CD14-positive monocyte (primary cell): ENCODE measurements around the gene ACOT7. TPM values are rescaled to one million over a fixed set of nuclear protein-coding genes. Genes with fewer than 3 reads are reported as not detected.

Source experiments
- DNase-seq, 3 donors: peaks; one replicate each; pipeline ENCODE4 v3.0.0-alpha.2; 2011 to 2022
- H2AFZ ChIP-seq: 2 replicates; pipeline ENCODE4 v1.6.0; 2012; ENCODE audit warnings: mild to moderate bottlenecking, low read depth, low read length, inconsistent platforms; ENCODE audit not compliant: insufficient read depth, poor library complexity, severe bottlenecking
- H3K27ac ChIP-seq, 2 donors: 1 replicate in 1 of 2; 2 replicates in 1 of 2; pipeline ENCODE4 v1.5.1; 2012 to 2013; ENCODE audit warnings: low read length in 2 of 2, control low read depth in 1 of 2, inconsistent platforms in 1 of 2, low read depth in 1 of 2, mild to moderate bottlenecking in 1 of 2
- H3K27me3 ChIP-seq, 2 donors: one replicate each; pipeline versions ENCODE4 v1.6.0 to v1.6.1; 2011 to 2013; ENCODE audit warnings: low read length in 2 of 2; ENCODE audit not compliant: control insufficient read depth in 2 of 2, insufficient read depth in 2 of 2
- H3K36me3 ChIP-seq, 2 donors: replicated peaks in 1 of 2; 1 replicate in 1 of 2; 2 replicates in 1 of 2; pipeline versions ENCODE4 v1.5.1 to v1.6.1; 2012 to 2013; ENCODE audit warnings: low read length in 2 of 2, control low read depth in 1 of 2, inconsistent platforms in 1 of 2, mild to moderate bottlenecking in 1 of 2; ENCODE audit not compliant: insufficient read depth in 2 of 2, control insufficient read depth in 1 of 2
- H3K4me1 ChIP-seq, 2 donors: 1 replicate in 1 of 2; 2 replicates in 1 of 2; pipeline versions ENCODE4 v1.5.1 to v1.6.1; 2012 to 2013; ENCODE audit warnings: low read length in 2 of 2, control low read depth in 1 of 2, inconsistent platforms in 1 of 2, mild to moderate bottlenecking in 1 of 2, moderate library complexity in 1 of 2; ENCODE audit not compliant: insufficient read depth in 2 of 2, control insufficient read depth in 1 of 2
- H3K4me2 ChIP-seq: replicated peaks from 2 replicates; pipeline ENCODE3; 2012; ENCODE audit warnings: low read length, moderate library complexity, mild to moderate bottlenecking; ENCODE audit not compliant: poor library complexity, severe bottlenecking; ENCODE audit errors: extremely low read depth
- H3K4me3 ChIP-seq, 3 experiments: fragments of 200-600 bp in 1 of 3; sonication (generic) in 1 of 3; replicated peaks in 1 of 3; 1 replicate in 2 of 3; 2 replicates in 1 of 3; pipeline ENCODE4 v1.5.1; 2011 to 2013; ENCODE audit warnings: low read length in 3 of 3, mild to moderate bottlenecking in 3 of 3, control low read depth in 2 of 3, low read depth in 2 of 3, inconsistent platforms in 1 of 3, moderate library complexity in 1 of 3
- H3K79me2 ChIP-seq: 2 replicates; pipeline ENCODE4 v1.6.0; 2012; ENCODE audit warnings: mild to moderate bottlenecking, control low read depth, inconsistent platforms, low read length, moderate library complexity; ENCODE audit not compliant: insufficient read depth
- H3K9ac ChIP-seq: 2 replicates; pipeline ENCODE4 v1.6.0; 2017; ENCODE audit warnings: low read length, mild to moderate bottlenecking; ENCODE audit not compliant: insufficient read depth, poor library complexity, severe bottlenecking
- H3K9me3 ChIP-seq, 2 donors: replicated peaks in 1 of 2; 1 replicate in 1 of 2; 2 replicates in 1 of 2; pipeline versions ENCODE4 v1.5.1 to v1.6.1; 2012 to 2013; ENCODE audit warnings: low read length in 2 of 2, control low read depth in 1 of 2; ENCODE audit not compliant: control insufficient read depth in 1 of 2, insufficient read depth in 1 of 2
- H4K20me1 ChIP-seq: 2 replicates; pipeline ENCODE4 v1.6.0; 2012; ENCODE audit warnings: mild to moderate bottlenecking, low read length, control low read depth, moderate library complexity; ENCODE audit not compliant: insufficient read depth
- H3K27ac Mint-ChIP-seq, 7 donors: one replicate each; pipeline ENCODE4 v1.8.0; 2020; ENCODE audit warnings: mild to moderate bottlenecking in 7 of 7, mixed read lengths in 7 of 7, moderate library complexity in 6 of 7, inconsistent platforms in 2 of 7
- H3K27me3 Mint-ChIP-seq, 3 donors: one replicate each; pipeline ENCODE4 v1.8.0; 2021 to 2022; ENCODE audit warnings: low read depth in 3 of 3, mild to moderate bottlenecking in 3 of 3, mixed read lengths in 3 of 3, moderate library complexity in 3 of 3, inconsistent platforms in 1 of 3
- H3K36me3 Mint-ChIP-seq, 2 donors: one replicate each; pipeline ENCODE4 v1.8.0; 2020; ENCODE audit warnings: mixed read lengths in 2 of 2, inconsistent platforms in 1 of 2, mild to moderate bottlenecking in 1 of 2
- H3K4me1 Mint-ChIP-seq: one replicate; pipeline ENCODE4 v1.8.0; 2020; ENCODE audit warnings: mild to moderate bottlenecking, mixed read lengths
- H3K4me3 Mint-ChIP-seq, 2 donors: one replicate each; pipeline ENCODE4 v1.8.0; 2020; ENCODE audit warnings: mild to moderate bottlenecking in 2 of 2, mixed read lengths in 2 of 2, moderate library complexity in 1 of 2
- H3K9me3 Mint-ChIP-seq, 7 donors: one replicate each; pipeline ENCODE4 v1.8.0; 2020 to 2022; ENCODE audit warnings: mixed read lengths in 7 of 7, mild to moderate bottlenecking in 6 of 7, moderate library complexity in 6 of 7, inconsistent platforms in 2 of 7
- CTCF ChIP-seq: fragments of 200-600 bp; IDR thresholded peaks from one replicate; pipeline ENCODE4 v1.8.0; 2022; ENCODE audit warnings: antibody characterized with exemption, mild to moderate bottlenecking
- WGBS: methylation state at CpG from one replicate; pipeline ENCODE4 v1.1.5; 2013; ENCODE audit warnings: missing lambda C conversion rate; ENCODE audit not compliant: insufficient coverage; 5-methylcytosine and 5-hydroxymethylcytosine counted together
- intact Hi-C, 2 donors: fragments of 100-400 bp; cut with micrococcal nuclease; formaldehyde crosslinking; loops; one replicate each; pipeline versions ENCODE4 v1.15.0 to v1.15.1; 2023
- polyA plus RNA-seq, 3 donors: library from polyadenylated mRNA; depleted of rRNA in 1 of 3; unstranded in 2 of 3; stranded (reverse) in 1 of 3; fragments of 300-500 nt in 2 of 3; fragments of >200 nt in 1 of 3; fragmentation: Illumina TruSeq in 2 of 3; gene quantifications; 1 replicate in 2 of 3; 2 replicates in 1 of 3; pipeline ENCODE4 v1.2.3, GENCODE V29; 2012 to 2021

The ACOT7 gene
- polyA plus RNA-seq, 3 donors = 0.63 to 4.3 (median 1.4) TPM

- H3K9me3 ChIP-seq = no peaks in the 10 kb centered on the region
- H3K4me1 Mint-ChIP-seq = no peaks in the 10 kb centered on the region
- no peaks in the 10 kb centered on the region for H3K36me3 Mint-ChIP-seq
- H3K4me3 Mint-ChIP-seq = no peak overlapping the region
- intact Hi-C loops = no loop called here
- H3K27me3 Mint-ChIP-seq = no peaks in the 10 kb centered on the region
- no peak overlapping the region for H3K27ac Mint-ChIP-seq
- no peak for TF ChIP-seq CTCF
- no peaks in the 10 kb centered on the region for H4K20me1 ChIP-seq
- no peak overlapping the region for H2AFZ ChIP-seq
- H3K9ac ChIP-seq = no peak overlapping the region
- no peak overlapping the region for H3K27ac ChIP-seq
- H3K4me3 ChIP-seq = no peak overlapping the region
- no peaks in the 10 kb centered on the region for H3K27me3 ChIP-seq
- no peak for DNase-seq
- H3K79me2 ChIP-seq = no peaks in the 10 kb centered on the region
- H3K9me3 Mint-ChIP-seq = no peaks in the 10 kb centered on the region
- H3K4me2 ChIP-seq = no peak overlapping the region
- WGBS = 96% methylated on average over 17 of the region's 20 CpGs
- no peaks in the 10 kb centered on the region for H3K36me3 ChIP-seq
- H3K4me1 ChIP-seq = no peaks in the 10 kb centered on the region
Measured at GRCh38 chr1:6276811-6277555, 116.6 kb downstream of the ACOT7 start.

GRCh38 chr1:6275826-6276782, 117.5 kb downstream of the ACOT7 start:
- Histone ChIP-seq H3K36me3 (no peaks in the 10 kb centered on the region), H3K9ac (no peak overlapping the region), H4K20me1 (no peaks in the 10 kb centered on the region), H3K27ac (no peak overlapping the region), H3K4me3 (no peak overlapping the region), H3K79me2 (no peaks in the 10 kb centered on the region), H2AFZ (no peak overlapping the region), H3K27me3 (no peaks in the 10 kb centered on the region), H3K4me2 (no peak overlapping the region), H3K9me3 (no peaks in the 10 kb centered on the region), H3K4me1 (no peaks in the 10 kb centered on the region)
- no peaks in the 10 kb centered on the region for H3K9me3 Mint-ChIP-seq
- no peak for DNase-seq
- H3K4me1 Mint-ChIP-seq = no peaks in the 10 kb centered on the region
- no peaks in the 10 kb centered on the region for H3K36me3 Mint-ChIP-seq
- no peak overlapping the region for H3K27ac Mint-ChIP-seq
- WGBS = 95% methylated on average over 26 of the region's 35 CpGs
- no peak for TF ChIP-seq CTCF
- no peaks in the 10 kb centered on the region for H3K27me3 Mint-ChIP-seq
- intact Hi-C loops = no loop called here
- no peak overlapping the region for H3K4me3 Mint-ChIP-seq
